Stimulated activated CD8-positive, alpha-beta memory T cell treated with anti-CD3 and anti-CD28 coated beads, Interleukin-2, amount 100 ng/mL, for 1 hour (primary cell): Measurements from ENCODE around the gene NLRX1.
"Not testable (repeated sequence)": the region's sequence is repeated elsewhere in the genome, so short reads cannot be mapped to it uniquely, and the experiment has no call there.

ENCODE experiments used
- DNase-seq, 2 donors: peaks; one replicate each; pipeline ENCODE4 v3.0.0-alpha.2; 2020; ENCODE audit warnings: low read depth in 2 of 2

NLRX1 gene

GRCh38 chr11:119185981-119186634 is 17.6 kb downstream of the NLRX1 start:
- DNase-seq = no peak

DNA sequence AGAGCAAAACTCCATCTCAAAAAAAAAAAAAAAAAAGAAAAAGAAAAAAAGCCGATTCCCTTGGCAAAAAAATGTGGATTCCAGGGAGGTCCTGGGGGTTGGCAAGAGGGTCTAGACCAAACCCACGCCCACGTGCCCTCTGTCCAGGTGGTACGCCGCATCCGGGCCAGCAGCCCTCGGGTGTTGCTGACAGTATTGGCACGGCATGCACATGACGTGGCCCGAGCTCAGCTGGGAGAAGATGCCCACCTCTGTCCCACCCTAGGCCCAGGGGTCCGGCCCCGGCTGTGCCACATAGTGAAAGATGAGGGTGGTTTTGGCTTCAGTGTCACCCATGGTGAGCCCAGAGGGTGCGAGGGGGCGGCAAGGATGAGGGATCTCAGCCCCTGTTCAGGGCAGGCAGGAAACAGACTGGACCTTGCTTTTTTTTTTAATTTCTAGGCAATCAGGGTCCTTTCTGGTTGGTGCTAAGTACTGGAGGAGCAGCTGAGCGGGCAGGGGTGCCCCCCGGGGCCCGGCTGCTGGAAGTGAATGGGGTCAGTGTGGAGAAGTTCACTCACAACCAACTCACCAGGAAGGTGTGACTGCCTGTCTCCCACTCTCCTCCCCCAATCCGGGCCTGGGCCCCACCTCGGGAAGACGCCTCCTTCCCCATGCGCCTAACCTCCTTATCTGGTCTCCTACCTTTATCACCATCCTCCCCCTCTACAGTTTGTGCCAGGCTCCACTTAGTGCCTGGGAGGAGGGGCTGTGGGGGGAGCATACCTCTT is 18.8 kb downstream of the NLRX1 start:
- no peak for DNase-seq

GRCh38 chr11:119188067-119188466 is 19.5 kb downstream of the NLRX1 start:
- DNase-seq = no peak

- no peak for DNase-seq
Observed at GRCh38 chr11:119188887-119189286, 20.4 kb downstream of the NLRX1 start.

DNA sequence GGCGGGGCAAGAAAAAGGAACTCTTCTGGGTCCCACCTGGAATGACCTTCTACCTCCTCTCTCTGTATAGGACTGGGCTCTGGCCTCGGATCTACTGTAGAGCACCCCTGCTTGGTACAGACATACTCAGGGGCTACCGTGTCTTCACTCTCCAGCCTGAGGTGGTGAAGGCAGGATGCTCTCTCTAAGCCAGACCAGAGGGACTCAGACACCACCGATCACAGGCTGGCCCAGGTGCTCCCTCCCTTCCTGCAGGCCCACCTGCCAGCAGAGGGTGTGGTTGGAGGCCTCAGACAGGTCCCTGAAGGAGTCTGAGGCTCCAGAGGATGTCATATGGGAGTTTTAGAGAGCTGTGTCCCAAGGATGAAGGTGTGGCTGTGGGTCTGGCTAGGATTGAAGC is 20.9 kb downstream of the NLRX1 start:
- no peak for DNase-seq

DNA sequence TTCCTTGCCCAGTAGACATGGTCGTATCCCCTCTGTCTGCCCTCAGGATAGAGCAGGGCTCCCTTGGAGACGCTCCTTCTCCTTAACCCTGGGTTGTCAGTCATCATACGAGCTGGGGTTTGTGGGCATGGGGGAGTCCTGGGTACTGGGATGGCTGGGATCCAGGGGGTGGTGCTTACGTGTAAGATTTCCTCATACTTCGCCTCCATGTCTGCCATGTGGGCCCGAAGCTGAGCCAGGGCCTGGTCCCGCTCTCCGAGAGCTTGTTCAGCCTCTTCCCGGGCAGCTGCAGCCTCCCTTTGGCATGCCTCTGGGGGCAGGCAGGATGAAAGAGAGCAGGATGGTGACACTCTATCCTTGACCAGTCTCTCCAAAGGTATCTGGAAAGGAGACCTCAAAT is 22.0 kb downstream of the NLRX1 start:
- no peak for DNase-seq

DNA sequence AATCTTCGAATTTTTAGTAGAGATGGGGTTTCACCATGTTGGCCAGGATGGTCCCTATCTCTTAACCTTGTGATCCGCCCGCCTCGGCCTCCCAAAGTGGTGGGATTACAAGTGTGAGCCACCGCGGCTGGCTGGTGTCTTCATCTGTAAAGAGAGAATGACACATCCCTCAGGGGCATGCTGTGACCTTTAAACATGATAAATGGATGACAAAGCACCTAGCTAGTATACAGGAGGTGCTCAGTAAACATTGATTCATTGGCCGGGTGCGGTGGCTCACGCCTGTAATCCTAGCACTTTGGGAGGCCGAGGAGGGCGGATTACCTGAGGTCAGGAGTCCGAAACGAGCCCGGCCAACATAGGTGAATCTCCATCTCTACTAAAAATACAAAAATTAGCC is 22.7 kb downstream of the NLRX1 start:
- DNase-seq = not testable (repeated sequence)

GRCh38 chr11:119192111-119192510 is 23.6 kb downstream of the NLRX1 start:
- no peak for DNase-seq

DNA sequence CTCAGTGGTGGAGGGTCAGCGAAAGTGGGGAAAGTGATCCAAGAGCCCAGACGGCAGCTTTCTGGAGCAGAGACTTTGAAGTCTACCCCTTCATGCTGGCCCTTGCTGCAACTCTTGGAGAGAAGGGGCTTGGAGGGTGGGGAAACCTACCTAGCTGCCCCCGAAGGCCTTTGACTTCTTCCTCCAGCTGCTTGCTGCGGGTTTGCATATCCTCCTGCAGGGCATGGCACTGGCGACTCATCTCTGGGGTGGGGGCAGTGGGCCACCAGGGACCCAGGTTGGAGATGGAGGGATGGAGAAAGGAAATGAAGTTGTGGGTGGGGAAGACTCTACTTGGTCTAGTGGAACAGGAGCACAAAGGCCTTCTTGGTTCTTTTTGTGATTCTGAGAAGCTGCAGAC is 24.5 kb downstream of the NLRX1 start:
- no peak for DNase-seq

DNA sequence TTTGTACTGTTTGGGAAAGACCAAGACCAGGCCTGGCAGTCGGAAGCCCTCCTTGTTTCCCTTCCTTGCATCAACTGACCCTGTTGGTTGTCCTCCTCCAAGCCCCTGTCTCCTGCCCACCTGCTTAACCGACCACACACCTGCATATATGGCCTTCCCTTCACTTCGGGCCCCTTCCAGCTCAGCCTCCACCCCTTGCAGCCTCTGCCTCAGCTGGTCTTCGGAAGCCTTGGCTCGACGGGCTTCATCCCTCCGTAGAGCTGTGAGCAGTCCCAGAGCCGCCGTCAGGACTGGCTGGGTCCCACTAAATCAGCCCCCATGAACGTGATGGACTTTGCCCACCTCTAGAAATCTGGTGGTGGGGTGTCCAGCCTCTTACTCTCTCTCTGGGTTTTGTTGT is 25.1 kb downstream of the NLRX1 start:
- no peak for DNase-seq

- DNase-seq = no peak
Observed at GRCh38 chr11:119194811-119195440, 26.4 kb downstream of the NLRX1 start.

DNA sequence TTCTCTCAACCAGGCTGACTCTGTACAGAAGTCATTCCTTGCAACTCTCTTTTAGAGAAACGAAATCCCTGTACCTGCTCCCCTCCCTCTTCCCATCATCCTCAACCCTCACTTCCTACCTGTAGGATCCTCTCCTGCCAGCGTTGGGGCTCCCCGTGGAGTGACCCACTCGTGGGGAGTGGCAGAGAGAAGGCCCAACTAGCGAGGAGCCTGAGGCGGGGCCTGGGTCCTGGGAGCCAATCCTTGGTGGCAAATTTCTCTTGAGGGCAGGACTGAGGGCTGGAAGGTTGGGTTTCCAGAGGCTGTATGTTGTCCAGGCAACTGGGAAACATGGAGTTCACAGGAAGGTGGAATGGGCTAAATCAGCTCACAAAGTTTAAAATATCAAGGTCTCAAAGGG is 27.2 kb downstream of the NLRX1 start:
- DNase-seq = no peak

DNA sequence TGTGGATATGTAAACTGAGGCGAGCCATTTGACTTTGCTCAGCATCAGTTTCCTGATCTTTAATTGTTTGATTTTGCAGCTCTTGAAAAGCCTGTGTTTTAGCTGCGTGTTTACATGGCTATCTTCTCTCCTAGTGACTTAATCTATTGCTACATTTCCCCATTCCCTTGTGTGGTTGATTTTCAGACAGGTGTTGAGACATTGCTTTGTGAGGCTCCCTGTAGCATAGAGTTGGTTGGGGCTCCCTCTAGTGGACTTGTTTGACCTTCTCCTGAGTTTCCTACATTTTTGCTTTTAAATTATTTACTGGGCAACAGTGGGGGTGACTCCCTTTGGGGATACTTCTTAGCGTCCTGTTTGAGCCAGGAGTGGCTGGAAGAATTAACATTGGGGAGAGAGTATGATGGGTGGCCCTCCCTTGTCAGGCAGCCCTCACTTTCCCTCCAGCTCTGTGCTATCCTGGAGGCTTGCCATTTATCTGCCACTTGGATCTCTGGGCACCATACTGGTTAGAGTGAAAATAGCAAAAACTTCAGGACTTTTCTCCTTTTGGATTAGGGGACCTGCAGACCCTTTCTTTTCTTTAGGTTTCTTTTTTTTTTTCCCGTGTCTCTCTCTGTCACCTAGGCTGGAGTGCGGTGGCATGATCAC is 28.4 kb downstream of the NLRX1 start:
- DNase-seq = peak; percentile 15 to 52

DNA sequence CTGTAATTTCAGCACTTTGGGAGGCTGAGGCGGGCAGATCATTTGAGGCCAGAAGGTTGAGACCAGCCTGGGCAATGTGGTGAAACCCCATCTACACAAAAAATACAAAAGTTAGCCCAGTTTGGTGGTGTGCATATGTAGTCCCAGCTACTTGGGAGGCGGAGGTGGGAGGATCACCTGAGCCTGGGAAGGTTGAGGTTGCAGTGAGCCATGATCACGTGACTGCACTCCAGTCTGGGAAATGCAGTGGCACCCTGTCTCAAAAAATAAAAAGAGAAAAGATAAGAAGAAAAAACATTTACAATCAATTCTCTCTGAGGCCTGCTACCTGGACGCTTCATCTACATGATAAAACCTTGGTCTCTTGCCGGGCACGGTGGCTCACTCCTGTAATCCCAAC is 30.4 kb downstream of the NLRX1 start:
- no peak for DNase-seq

DNA sequence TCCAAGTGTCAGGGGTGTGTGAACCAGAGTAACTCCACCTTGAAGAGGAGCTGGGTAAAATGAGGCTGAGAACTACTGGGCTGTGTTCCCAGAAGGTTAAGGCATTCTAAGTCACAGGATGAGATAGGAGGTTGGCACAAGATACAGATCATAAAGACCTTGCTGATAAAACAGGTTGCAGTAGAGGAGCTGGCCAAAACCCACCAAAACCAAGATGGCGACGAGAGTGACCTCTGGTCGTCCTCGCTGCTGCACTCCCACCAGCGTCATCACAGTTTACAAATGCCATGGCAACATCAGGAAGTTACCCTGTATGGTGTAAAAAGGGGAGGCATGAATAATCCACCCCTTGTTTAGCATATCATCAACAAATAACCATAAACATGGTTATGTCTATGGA is 32.7 kb downstream of the NLRX1 start:
- DNase-seq = not testable (repeated sequence)

DNA sequence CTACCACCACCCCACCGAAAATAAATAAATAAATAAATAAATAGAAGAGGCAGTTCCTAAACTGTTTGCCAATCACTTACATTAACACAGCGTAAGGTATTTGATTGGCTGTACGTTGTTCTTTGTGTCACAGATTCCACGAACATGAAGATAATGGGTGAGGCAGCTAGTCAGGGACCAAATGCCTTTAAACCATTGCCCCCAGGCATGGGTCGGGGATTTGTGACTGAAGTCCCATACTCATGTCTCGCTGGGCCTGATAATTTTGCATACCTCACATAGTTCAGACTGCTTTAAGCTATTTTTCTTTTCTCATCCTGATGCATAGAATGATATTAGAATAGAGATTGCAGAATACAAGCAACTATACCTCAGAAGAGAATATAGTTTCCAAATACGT is 34.0 kb downstream of the NLRX1 start:
- DNase-seq = no peak

- no peak for DNase-seq
Observed at GRCh38 chr11:119204066-119204465, 35.5 kb downstream of the NLRX1 start.

DNA sequence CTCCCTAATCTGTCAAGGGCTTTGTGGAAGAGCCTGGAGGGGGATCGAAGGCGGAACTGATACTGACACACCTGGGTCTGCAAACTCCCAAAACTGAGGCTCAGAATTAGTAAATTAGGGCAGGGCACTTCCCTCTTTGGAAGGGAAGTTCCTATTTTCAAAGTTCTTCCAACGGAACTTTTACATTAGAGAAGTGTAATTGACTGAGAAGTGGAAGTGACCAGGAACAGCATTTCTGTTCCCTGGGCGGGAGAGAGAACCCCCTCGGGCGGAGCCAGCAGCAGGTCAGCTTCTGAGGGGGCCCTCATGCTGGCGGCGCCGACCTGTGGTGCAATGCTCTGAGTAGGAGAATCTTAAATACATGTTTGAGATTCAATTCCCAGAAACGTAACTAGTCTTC is 36.6 kb downstream of the NLRX1 start:
- DNase-seq = no peak

GRCh38 chr11:119205574-119206510 is 37.3 kb downstream of the NLRX1 start, which contains the start of gene CBL:
Gene CBL (plus strand): TSS chr11:119206339. CDS start chr11:119206418, 79 bp downstream.
- DNase-seq = peak; percentile 95 to 96

GRCh38 chr11:119206511-119207414 is 38.2 kb downstream of the NLRX1 start:
- peak; percentile 1 to 16 for DNase-seq
